ENCODE data around the gene RBM20.

DNA sequence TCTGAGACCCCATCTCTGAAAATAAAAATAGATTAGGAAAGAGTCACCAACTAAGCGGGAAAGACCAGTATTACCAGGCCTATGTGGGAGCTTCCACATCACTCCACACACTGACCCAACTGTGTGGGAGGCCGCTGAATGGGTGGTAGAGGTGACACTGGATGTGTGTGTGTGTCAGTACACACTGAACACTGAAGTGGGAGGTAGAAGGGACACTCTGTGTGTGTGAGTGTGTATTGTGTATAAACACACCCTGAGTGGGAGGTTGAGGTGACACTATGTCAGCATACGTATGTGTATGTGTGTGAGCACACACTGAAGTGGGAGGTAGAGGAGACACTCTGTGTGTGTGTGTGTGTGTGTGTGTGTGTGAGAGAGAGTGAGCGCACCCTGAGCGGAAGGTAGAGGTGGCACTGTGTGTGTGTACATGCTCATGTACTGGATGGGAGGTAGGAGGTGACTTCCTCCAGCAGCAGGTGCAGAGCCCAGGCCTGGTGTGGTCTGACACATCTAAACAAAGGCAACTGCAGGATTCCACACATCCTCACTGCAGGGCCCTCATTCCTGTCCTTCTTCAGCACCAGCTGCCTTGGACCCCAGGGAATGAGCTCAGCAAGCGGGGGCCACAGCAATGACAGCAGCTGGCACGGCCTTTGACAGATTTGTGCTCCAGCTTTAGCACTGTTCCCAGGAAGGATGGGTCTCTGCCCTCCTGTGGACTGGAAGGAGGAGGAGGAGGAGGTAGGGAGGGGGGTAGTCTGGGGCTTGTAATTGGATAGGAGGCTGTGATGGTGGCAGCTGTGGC, 26.5 kb upstream of the RBM20 start:
- TF ChIP-seq, protein P1, sequence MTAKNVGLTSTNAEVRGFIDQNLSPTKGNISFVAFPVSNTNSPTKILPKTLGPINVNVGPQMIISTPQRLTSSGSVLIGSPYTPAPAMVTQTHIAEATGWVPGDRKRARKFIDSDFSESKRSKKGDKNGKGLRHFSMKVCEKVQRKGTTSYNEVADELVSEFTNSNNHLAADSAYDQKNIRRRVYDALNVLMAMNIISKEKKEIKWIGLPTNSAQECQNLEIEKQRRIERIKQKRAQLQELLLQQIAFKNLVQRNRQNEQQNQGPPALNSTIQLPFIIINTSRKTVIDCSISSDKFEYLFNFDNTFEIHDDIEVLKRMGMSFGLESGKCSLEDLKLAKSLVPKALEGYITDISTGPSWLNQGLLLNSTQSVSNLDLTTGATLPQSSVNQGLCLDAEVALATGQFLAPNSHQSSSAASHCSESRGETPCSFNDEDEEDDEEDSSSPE (CRISPR knock-in tag; IDR thresholded peaks at IDR 0.05): no peak
- no peak for TF ChIP-seq ZNF251 (CRISPR knock-in tag; IDR thresholded peaks at IDR 0.05)
- TF ChIP-seq, protein P2, sequence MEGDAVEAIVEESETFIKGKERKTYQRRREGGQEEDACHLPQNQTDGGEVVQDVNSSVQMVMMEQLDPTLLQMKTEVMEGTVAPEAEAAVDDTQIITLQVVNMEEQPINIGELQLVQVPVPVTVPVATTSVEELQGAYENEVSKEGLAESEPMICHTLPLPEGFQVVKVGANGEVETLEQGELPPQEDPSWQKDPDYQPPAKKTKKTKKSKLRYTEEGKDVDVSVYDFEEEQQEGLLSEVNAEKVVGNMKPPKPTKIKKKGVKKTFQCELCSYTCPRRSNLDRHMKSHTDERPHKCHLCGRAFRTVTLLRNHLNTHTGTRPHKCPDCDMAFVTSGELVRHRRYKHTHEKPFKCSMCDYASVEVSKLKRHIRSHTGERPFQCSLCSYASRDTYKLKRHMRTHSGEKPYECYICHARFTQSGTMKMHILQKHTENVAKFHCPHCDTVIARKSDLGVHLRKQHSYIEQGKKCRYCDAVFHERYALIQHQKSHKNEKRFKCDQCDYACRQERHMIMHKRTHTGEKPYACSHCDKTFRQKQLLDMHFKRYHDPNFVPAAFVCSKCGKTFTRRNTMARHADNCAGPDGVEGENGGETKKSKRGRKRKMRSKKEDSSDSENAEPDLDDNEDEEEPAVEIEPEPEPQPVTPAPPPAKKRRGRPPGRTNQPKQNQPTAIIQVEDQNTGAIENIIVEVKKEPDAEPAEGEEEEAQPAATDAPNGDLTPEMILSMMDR (CRISPR knock-in tag; IDR thresholded peaks at IDR 0.05): no peak
- no peak for TF ChIP-seq ZNF367 (CRISPR knock-in tag; IDR thresholded peaks at IDR 0.05; ENCODE audit: borderline replicate concordance)
- no peak for TF ChIP-seq RNF2 (conservative IDR thresholded peaks at IDR 0.05; ENCODE audit: low read depth)
- TF ChIP-seq ARHGAP35 (CRISPR knock-in tag; IDR thresholded peaks at IDR 0.05; ENCODE audit: borderline replicate concordance): no peak
- no peak for TF ChIP-seq POLR2A (IDR thresholded peaks at IDR 0.05; ENCODE audit: insufficient read depth in 1 of 2, low read depth in 2 of 2, low read length in 2 of 2)
- TF ChIP-seq, protein P3, sequence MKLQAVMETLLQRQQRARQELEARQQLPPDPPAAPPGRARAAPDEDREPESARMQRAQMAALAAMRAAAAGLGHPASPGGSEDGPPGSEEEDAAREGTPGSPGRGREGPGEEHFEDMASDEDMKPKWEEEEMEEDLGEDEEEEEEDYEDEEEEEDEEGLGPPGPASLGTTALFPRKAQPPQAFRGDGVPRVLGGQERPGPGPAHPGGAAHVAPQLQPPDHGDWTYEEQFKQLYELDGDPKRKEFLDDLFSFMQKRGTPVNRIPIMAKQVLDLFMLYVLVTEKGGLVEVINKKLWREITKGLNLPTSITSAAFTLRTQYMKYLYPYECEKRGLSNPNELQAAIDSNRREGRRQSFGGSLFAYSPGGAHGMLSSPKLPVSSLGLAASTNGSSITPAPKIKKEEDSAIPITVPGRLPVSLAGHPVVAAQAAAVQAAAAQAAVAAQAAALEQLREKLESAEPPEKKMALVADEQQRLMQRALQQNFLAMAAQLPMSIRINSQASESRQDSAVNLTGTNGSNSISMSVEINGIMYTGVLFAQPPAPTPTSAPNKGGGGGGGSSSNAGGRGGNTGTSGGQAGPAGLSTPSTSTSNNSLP (IDR thresholded peaks at IDR 0.05; ENCODE audit: low read depth, low read length): no peak
- TF ChIP-seq, protein P4, sequence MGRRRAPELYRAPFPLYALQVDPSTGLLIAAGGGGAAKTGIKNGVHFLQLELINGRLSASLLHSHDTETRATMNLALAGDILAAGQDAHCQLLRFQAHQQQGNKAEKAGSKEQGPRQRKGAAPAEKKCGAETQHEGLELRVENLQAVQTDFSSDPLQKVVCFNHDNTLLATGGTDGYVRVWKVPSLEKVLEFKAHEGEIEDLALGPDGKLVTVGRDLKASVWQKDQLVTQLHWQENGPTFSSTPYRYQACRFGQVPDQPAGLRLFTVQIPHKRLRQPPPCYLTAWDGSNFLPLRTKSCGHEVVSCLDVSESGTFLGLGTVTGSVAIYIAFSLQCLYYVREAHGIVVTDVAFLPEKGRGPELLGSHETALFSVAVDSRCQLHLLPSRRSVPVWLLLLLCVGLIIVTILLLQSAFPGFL (CRISPR knock-in tag; IDR thresholded peaks at IDR 0.05): no peak
- TF ChIP-seq, protein P5, sequence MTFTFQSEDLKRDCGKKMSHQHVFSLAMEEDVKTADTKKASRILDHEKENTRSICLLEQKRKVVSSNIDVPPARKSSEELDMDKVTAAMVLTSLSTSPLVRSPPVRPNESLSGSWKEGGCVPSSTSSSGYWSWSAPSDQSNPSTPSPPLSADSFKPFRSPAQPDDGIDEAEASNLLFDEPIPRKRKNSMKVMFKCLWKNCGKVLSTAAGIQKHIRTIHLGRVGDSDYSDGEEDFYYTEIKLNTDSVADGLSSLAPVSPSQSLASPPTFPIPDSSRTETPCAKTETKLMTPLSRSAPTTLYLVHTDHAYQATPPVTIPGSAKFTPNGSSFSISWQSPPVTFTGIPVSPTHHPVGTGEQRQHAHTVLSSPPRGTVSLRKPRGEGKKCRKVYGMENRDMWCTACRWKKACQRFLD (CRISPR knock-in tag; IDR thresholded peaks at IDR 0.05; ENCODE audit: borderline replicate concordance): no peak
- TF ChIP-seq, protein P6, sequence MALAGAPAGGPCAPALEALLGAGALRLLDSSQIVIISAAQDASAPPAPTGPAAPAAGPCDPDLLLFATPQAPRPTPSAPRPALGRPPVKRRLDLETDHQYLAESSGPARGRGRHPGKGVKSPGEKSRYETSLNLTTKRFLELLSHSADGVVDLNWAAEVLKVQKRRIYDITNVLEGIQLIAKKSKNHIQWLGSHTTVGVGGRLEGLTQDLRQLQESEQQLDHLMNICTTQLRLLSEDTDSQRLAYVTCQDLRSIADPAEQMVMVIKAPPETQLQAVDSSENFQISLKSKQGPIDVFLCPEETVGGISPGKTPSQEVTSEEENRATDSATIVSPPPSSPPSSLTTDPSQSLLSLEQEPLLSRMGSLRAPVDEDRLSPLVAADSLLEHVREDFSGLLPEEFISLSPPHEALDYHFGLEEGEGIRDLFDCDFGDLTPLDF (CRISPR knock-in tag; IDR thresholded peaks at IDR 0.05): no peak
